Skeletal muscle tissue (tissue), 4 donors: Measurements from ENCODE around the gene CCL24. TPM values are rescaled to one million over a fixed set of nuclear protein-coding genes. Genes with fewer than 3 reads are reported as not detected.

Experiments
- H3K27ac ChIP-seq: one replicate; pipeline ENCODE4 v1.7.0; 2013; ENCODE audit warnings: mild to moderate bottlenecking, low read depth, low read length, inconsistent platforms
- H3K27me3 ChIP-seq, 3 donors: one replicate each; pipeline ENCODE4 v1.7.0; 2013; ENCODE audit warnings: low read length in 3 of 3; ENCODE audit not compliant: control insufficient read depth in 3 of 3, insufficient read depth in 3 of 3
- H3K36me3 ChIP-seq, 3 donors: one replicate each; pipeline ENCODE4 v1.7.0; 2013; ENCODE audit warnings: low read length in 3 of 3; ENCODE audit not compliant: control insufficient read depth in 3 of 3, insufficient read depth in 3 of 3
- H3K4me1 ChIP-seq, 3 donors: one replicate each; pipeline ENCODE4 v1.7.0; 2013; ENCODE audit warnings: low read length in 3 of 3, mild to moderate bottlenecking in 3 of 3; ENCODE audit not compliant: control insufficient read depth in 3 of 3, insufficient read depth in 3 of 3
- H3K4me3 ChIP-seq, 3 donors: one replicate each; pipeline ENCODE4 v1.7.0; 2013; ENCODE audit warnings: low read length in 3 of 3
- H3K9ac ChIP-seq, 3 donors: one replicate each; pipeline ENCODE4 v1.7.0; 2013; ENCODE audit warnings: low read length in 3 of 3, mild to moderate bottlenecking in 3 of 3, moderate library complexity in 2 of 3, low read depth in 1 of 3
- H3K9me3 ChIP-seq, 3 donors: one replicate each; pipeline ENCODE4 v1.7.0; 2013; ENCODE audit warnings: low read length in 3 of 3; ENCODE audit not compliant: control insufficient read depth in 3 of 3
- total RNA-seq: library from RNA; depleted of rRNA; stranded (reverse); fragments of >200 nt; gene quantifications from one replicate; pipeline ENCODE4 v1.2.3, GENCODE V29; 2014
- donor health status: Osteomylitis.

Gene CCL24
- total RNA-seq, 1 donor from 2014 or later, result not detected

- H3K9me3 ChIP-seq, result peaks cover 5 to 6% (median 6%) of the 10 kb centered on the region in 3 donors
- H3K27me3 ChIP-seq, result no peaks in the 10 kb centered on the region
- no peak overlapping the region for H3K4me3 ChIP-seq
- no peaks in the 10 kb centered on the region for H3K4me1 ChIP-seq
- no peaks in the 10 kb centered on the region for H3K36me3 ChIP-seq
- no peak overlapping the region for H3K27ac ChIP-seq
- H3K9ac ChIP-seq, result no peak overlapping the region
These were observed 5.5 kb downstream of the CCL24 start for GRCh38 chr7:75808106-75808505.

GRCh38 chr7:75807452-75807851 lies 6.2 kb downstream of the CCL24 start:
- Histone ChIP-seq H3K4me3 (no peak overlapping the region), H3K4me1 (no peaks in the 10 kb centered on the region), H3K27ac (no peak overlapping the region), H3K9ac (no peak overlapping the region), H3K36me3 (no peaks in the 10 kb centered on the region), H3K27me3 (no peaks in the 10 kb centered on the region), H3K9me3 (peaks cover 5 to 6% (median 6%) of the 10 kb centered on the region in 3 donors)

GRCh38 chr7:75806560-75807307 lies 6.9 kb downstream of the CCL24 start:
- H3K4me1 ChIP-seq, result no peaks in the 10 kb centered on the region
- H3K36me3 ChIP-seq, result no peaks in the 10 kb centered on the region
- H3K4me3 ChIP-seq, result no peak overlapping the region
- H3K27me3 ChIP-seq, result no peaks in the 10 kb centered on the region
- H3K9me3 ChIP-seq, result peaks cover 5 to 6% (median 6%) of the 10 kb centered on the region in 3 donors
- no peak overlapping the region for H3K9ac ChIP-seq
- H3K27ac ChIP-seq, result no peak overlapping the region

DNA sequence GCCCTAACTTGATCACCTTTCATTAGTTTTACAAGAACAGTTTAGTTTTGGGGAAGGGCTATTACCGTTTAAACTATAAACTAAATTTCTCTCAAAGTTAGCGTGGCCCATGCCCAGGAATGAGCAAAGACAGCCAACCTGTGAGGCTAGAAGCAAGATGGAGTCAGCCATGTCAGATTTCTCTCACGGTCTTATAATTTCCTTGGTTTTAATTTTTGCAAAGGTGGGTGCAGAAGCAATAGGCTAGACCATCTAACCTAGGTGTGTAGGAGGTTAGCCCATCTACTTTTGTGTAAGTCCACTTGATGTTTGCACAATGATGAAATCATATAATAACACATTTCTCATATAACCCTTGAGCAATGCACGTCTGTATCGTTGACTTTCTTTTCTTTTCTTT lies 8.9 kb downstream of the CCL24 start:
- H3K27me3 ChIP-seq, result no peaks in the 10 kb centered on the region
- H3K36me3 ChIP-seq, result no peaks in the 10 kb centered on the region
- H3K27ac ChIP-seq, result no peak overlapping the region

DNA sequence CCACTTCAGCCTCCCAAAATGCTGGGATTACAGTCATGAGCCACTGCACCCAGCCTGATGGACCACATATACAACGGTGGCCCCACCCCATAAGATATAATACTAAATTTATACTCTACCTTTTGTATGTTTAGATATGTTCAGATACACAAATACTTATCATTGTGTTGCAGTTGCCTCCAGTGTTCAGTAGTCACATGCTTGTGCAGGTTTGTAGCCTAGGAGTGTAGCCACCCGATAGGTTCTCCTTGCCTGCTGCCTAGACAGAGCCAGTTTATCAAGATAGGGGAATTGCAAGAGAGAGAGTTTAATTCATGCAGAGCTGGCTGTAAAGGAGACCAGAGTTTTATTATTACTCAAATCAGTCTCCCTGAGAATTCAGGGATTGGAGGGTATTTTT lies 9.6 kb downstream of the CCL24 start:
- H3K4me3 ChIP-seq, result no peak overlapping the region
- H3K4me1 ChIP-seq, result no peaks in the 10 kb centered on the region
- H3K27ac ChIP-seq, result no peak overlapping the region
- no peaks in the 10 kb centered on the region for H3K36me3 ChIP-seq
- H3K27me3 ChIP-seq, result no peaks in the 10 kb centered on the region
- peaks cover 5 to 6% (median 6%) of the 10 kb centered on the region in 3 donors for H3K9me3 ChIP-seq
- no peak overlapping the region for H3K9ac ChIP-seq

More for the DNA sequence above, 8.9 kb downstream of the CCL24 start:
- Histone ChIP-seq H3K4me1 (no peaks in the 10 kb centered on the region), H3K9me3 (peaks cover 5 to 6% (median 6%) of the 10 kb centered on the region in 3 donors), H3K4me3 (no peak overlapping the region), H3K9ac (no peak overlapping the region)

DNA sequence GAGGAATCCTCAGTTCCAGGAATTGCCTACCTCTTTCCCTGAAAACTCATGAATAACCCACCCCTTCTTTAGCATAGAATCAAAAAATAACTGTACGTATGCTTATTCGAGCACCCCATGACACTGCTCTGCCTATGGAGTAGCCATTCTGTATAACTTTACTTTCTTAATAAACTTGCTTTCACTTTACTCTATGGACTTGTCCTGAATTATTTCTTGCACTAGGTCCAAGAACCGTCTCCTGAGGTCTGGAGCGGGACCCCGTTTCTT lies 11.1 kb downstream of the CCL24 start:
- peaks cover 4 to 6% (median 5%) of the 10 kb centered on the region in 3 donors for H3K9me3 ChIP-seq
- H3K27me3 ChIP-seq, result peaks cover 0 to 2% (median 0%) of the 10 kb centered on the region in 3 donors
- H3K4me3 ChIP-seq, result no peak overlapping the region

GRCh38 chr7:75798770-75799169 lies 14.8 kb downstream of the CCL24 start:
- H3K9ac ChIP-seq, result no peak overlapping the region
- peaks cover 0 to 9% (median 0%) of the 10 kb centered on the region in 3 donors for H3K4me1 ChIP-seq
- H3K4me3 ChIP-seq, result no peak overlapping the region
- H3K36me3 ChIP-seq, result no peaks in the 10 kb centered on the region
- H3K27ac ChIP-seq, result no peak overlapping the region
- no peaks in the 10 kb centered on the region for H3K9me3 ChIP-seq
- H3K27me3 ChIP-seq, result peaks cover 0 to 2% (median 0%) of the 10 kb centered on the region in 3 donors

More for the DNA sequence above, 11.1 kb downstream of the CCL24 start:
- no peaks in the 10 kb centered on the region for H3K36me3 ChIP-seq
- H3K9ac ChIP-seq, result no peak overlapping the region
- no peak overlapping the region for H3K27ac ChIP-seq
- no peaks in the 10 kb centered on the region for H3K4me1 ChIP-seq

DNA sequence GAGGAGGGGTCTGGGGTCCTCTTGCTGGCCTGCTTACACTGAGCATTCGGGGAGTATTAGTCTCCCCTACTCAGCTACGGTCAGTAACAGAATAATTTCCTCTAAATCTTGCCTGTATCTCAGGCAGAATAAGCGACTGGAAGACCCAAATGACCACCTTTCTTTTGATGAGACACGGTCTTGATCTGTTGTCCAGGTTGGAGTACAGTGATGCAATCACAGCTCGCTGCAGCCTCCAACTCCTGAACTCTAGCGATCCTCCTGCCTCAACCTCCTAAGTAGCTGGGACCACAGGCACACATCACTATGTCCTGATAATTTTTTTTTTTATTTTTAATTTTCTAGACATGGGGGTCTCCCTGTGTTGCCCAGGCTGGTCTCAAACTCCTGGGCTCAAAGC lies 17.2 kb downstream of the CCL24 start:
- Histone ChIP-seq H3K36me3 (no peaks in the 10 kb centered on the region), H3K27me3 (peaks cover 0 to 2% (median 0%) of the 10 kb centered on the region in 3 donors), H3K4me1 (peaks cover 0 to 13% (median 4%) of the 10 kb centered on the region in 3 donors), H3K4me3 (no peak overlapping the region), H3K27ac (no peak overlapping the region), H3K9ac (no peak overlapping the region), H3K9me3 (no peaks in the 10 kb centered on the region)

DNA sequence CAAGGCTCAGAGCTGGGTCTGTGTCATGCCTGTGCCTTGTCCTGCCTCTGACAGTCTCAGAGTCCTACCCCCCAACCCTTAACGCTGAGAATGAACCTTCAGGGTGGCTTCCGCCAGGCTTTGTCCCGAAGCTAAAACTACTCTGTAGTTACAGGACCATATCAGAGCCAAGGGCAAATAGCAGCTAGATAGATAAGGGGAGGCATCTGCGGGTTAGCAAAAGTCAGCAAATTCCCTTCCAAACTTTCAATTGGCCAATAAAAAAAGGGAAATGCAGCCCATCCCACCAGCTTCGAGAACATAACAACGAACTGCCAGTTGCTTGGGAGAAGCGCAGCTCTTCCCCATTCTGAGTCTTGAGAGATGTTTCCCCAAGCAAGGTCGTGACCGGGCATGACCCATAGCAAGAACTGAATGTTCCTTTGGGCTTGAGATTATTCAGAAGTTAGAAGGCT lies 17.7 kb downstream of the CCL24 start:
- Histone ChIP-seq H3K27ac (no peak overlapping the region), H3K9me3 (no peaks in the 10 kb centered on the region), H3K4me1 (peaks cover 0 to 13% (median 6%) of the 10 kb centered on the region in 3 donors), H3K9ac (no peak overlapping the region), H3K4me3 (no peak overlapping the region), H3K27me3 (peaks cover 0 to 2% (median 0%) of the 10 kb centered on the region in 3 donors), H3K36me3 (no peaks in the 10 kb centered on the region)

- H3K9ac ChIP-seq, result no peak overlapping the region
- no peaks in the 10 kb centered on the region for H3K27me3 ChIP-seq
- no peak overlapping the region for H3K4me3 ChIP-seq
- peaks cover 0 to 13% (median 6%) of the 10 kb centered on the region in 3 donors for H3K4me1 ChIP-seq
- H3K9me3 ChIP-seq, result no peaks in the 10 kb centered on the region
- no peaks in the 10 kb centered on the region for H3K36me3 ChIP-seq
- no peak overlapping the region for H3K27ac ChIP-seq
These were observed 19.9 kb downstream of the CCL24 start for GRCh38 chr7:75793676-75794075.
